Left kidney (tissue), 2 donors: ENCODE measurements around the gene COLEC12. TPM values are rescaled to one million over a fixed set of nuclear protein-coding genes. Genes with fewer than 3 reads are reported as not detected.

Source experiments
- DNase-seq: peaks from one replicate; pipeline ENCODE4 v3.0.0-alpha.2; 2013
- polyA plus RNA-seq: library from polyadenylated mRNA; unstranded; fragments of 120-200 nt; gene quantifications from one replicate; pipeline ENCODE4 v1.2.1, GENCODE V29; 2013; ENCODE audit not compliant: insufficient read length

COLEC12 gene
- polyA plus RNA-seq, 1 donor: 23.3 TPM

DNA sequence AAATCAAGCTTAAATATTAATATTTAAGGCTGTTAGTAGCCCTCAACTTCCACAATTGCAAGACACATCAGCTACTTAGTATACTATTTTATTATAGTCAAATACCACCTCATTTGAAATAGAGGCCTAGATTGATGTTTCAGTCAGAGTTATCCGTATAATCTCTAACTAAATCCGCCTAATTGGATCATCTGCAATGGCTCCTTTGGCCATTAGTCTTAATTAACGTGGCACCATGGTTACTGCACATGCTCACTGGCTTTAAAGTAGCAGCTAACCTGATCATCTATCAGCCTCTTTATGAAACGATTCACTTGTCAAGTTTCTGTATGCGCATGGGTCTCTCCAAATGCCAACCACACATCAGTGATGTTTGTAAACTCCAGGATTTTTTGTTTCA, 112.3 kb downstream of the COLEC12 start:
- no peak for DNase-seq

DNA sequence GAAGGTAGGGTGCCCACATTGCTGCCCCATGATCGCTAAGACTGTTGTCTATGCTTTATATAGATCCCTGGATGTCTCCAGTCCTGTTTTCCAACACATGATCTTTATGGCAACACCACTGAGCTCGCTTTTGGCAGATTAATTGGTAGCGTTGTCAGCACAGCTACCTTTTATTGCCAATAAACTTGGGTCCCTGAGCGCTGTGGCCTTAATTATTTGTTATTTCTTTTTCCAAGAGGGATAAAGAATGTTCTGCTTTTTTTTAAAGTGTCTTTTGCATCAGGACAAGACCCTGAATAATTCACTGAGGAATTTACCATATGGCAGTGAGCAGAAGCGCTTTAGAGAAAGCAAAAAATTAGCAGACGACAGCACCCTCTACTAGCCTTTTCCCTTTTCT, 113.5 kb downstream of the COLEC12 start:
- no peak for DNase-seq

DNA sequence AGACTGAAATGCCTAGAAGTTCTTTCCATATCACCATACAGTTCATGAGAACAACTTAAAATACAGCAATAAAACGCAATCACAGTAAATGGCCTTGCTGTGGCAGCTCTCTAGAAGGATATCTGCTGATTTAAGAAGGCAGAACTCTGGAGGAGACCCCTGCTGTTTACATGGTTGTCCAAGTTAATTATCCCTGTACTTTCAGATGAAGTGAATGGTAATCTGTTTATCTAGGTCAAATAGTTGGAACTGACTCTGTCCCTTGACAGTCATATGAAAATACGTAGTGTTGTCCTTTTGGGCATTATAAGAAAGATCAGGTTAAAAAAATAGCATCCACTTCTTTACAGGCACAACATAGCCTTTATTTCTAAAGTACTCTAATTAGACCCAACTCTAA, 115.6 kb downstream of the COLEC12 start:
- DNase-seq: no peak

DNA sequence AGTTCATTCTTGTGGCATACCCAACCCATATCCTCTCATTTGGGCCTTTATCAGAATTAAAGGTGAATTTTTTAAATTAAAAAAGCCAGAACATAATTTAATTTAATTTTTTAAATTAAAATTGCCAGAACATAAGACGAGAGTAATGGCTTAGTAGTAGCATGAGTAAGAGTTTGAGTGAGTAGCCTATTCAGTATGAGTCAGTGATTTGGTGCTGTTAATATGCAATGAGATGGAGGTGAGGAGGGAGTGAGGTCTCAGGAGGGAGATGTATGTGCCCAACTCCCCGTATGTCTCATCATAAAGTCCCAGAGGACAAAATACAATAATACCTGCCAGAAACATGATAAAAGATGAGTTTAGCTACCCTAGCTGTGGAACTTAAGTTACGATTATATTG, 117.4 kb downstream of the COLEC12 start:
- DNase-seq: no peak

DNA sequence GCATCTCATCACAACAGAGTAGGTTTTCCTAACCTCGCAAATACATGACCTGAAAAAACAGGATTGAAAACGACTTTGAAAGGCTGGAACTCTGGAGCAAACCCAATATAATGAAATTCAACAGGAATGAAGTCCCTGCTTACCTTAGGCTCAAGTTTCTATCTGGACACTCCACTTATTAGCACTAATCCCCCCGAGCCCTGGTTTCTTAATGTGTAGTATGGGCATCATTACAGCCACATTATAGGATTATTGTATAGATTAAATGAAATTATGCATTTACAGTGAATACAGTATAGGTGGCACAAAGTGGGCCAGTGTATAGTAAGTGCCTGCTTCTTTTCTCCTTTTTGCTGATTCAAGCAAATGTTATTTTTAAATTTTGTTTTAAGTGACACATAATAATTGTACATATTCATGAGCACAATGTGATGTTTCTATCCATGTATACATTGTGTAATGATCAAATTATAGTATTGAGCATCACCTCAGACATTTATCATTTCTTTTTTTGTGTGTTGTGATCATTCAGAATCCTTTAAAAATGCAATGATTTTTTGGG, 118.0 kb downstream of the COLEC12 start:
- no peak for DNase-seq

DNA sequence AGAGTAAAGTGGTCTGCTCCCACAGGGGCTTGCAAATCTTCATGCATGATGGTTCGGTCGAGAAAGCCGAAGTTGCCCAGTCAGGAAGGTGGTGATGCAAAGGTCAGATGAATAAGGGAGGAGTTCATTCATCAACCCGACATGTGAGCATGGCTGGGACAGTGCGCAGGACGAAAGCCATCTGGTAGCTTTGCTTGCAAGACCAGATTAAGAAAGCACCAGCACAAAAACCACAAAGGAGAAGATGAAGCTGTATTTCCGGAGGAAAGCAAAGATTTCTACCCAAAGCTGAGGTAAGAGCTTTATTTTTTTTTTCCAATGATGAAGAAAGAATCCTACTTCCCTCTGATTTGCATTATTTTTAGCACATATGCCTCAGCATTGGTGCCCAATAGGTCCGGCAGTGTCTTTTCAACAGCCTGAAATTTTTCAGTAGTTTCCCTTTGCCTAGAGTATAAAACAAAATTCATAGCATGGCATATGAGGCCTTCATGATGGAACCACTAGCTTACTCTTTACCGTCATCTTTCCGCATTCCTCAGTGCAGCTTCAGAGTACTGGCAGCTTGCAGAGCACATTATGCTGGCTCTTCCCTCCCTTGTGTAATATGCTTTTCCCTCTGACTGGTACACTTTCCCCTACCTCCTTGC, 120.7 kb downstream of the COLEC12 start:
- peak; percentile 68 for DNase-seq

DNA sequence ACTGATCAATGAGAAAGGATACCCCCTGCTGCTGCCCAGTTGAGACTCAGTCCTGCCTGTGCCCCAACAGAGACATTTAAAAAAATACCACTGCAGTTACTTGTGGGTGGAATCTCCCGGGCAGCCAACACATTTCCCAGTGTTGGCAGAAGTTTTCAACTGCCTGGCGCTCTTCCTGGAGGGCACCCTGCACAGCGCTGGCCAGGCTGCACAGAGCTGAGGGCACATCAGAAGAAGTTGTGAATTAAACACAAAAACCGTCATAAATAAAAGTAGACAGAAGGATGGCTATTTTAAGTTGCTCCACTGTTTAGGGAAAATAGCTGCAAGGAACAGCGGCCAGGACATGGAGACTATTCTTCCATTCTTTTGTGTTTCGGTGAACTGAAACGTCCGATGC, 122.4 kb downstream of the COLEC12 start:
- DNase-seq: no peak

DNA sequence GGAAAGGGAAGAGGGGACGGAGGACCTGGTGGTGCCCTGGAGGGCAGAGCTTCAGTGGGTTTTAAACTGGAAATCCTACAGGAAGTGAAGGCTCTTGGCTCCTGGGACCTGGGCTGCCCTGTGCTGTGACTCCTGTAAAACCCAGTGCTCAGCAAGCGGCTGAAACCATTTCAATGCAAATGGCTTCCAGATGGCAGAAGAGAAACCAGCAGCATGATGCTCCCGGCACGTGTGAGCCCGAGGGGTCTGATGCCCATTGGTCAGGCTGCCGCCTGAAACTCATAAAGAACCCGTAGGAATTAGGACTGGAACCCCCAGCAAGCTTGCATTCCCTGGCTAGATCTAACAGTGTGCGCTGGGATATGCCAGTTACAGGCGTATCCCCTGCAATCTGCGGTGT, 123.4 kb downstream of the COLEC12 start:
- DNase-seq: no peak

DNA sequence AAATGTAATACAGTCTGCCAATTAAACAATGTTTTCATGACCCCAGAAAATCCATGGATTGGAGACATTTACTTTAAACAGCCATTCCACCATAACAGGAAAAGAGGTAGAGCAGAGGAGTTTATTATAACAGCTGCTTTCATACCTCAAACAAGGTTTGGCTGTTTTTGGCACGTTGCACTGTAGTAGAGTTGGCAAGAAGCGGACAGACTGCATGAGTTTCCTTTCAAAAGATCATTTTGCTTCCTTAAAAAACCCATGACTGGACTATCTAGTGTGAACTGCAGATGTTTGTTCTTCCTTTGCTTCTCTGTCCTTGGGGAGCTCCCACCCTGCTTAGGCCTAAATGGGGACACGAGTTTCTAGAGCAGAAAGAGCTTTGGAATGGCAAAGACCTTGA, 124.2 kb downstream of the COLEC12 start:
- no peak for DNase-seq

DNA sequence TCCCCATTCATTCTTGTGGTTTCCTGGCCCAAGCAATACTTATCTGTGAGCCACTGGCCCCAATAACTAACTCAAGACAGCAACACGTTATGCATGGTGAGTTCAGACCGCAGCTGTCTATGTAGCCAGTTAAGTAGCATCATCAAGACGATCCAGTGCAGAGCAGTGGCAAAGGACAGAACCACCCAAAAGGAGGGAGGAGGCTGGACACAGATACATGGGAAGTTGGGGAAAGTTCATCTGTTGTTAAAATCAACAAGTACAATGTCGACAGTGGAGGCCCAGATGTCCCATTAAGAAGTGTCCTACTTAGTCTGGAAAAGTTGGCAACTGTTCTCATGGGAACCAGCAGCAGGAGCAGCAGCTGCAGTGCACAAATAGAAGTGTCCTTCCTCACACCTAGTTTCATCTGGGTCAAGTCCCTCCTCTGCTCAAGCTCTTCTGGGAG, 125.8 kb downstream of the COLEC12 start:
- DNase-seq: no peak

DNA sequence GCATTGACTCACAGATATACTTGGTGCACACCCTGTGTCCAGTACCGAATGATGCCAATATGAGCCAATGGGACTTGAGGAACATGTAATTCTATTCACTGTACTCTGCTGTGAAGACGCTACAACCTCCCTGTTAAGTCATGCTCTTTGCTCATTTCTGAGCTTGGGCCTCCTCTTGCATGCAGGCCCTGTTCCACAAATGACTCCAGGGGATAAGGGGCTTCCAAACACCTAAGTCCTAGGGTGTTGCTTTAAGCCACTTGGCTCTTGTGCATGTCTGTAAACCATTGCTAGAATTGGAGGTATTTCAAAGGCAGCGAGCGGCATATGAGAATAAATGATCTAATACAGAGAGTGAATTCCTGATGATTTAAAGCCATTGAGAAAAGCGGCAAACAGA, 126.7 kb downstream of the COLEC12 start:
- DNase-seq: no peak

DNA sequence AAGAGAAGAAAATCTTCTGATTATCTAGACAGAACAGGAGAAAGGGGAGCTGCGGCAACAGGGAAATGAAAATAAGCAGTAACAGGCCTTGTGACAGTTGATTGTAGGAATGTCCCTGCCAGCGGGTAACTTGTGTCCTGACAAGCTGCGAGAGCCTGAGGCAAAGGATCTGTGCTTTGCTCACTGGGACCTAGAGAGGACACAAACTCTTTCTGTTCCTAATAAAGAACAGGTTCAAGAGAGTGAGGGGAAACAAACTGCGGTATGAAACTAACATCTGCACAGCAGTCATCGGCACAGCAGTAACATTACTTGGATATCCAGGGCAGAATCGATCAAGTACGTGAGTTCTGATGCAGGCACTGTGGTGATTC, 128.9 kb downstream of the COLEC12 start:
- no peak for DNase-seq

DNA sequence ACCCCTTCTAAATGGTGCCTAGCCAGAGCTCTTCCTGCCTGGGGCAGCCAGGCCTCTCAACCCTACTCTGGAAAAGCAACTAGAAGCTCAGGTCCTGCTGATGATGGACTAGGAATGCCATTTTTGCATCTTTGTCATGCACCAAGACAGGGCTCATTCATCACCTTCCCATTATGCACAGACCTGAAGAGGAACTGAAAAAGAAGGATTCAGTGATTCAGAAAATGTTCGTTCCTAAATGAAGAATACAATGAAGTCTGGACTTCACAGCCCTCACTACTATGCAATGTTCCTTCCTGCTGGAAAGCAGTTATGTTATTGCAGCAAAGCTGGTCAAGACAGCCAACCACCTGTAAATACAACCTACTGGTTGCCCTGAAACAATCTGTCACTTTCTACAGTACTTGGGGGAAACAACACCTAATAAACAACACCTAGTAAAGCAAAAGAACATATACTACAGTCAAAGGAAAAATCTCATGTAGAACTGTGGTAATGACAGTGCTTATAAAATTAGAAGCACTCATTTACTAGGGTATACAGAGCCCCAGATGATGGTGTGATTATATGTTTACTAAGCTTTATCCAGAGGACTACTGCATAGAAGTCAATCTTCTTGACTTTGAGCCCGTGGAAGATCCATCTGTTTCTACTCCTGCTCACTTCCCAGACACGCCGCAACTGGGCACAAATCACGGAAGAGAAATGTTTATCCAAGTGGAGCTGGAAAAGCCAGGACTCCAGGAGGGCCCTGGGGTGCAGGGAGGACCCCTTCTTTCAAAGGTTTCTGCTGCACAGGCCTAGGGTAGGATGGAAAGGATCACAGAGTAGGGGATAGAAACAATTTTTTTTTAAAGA, 129.5 kb downstream of the COLEC12 start:
- DNase-seq: no peak

DNA sequence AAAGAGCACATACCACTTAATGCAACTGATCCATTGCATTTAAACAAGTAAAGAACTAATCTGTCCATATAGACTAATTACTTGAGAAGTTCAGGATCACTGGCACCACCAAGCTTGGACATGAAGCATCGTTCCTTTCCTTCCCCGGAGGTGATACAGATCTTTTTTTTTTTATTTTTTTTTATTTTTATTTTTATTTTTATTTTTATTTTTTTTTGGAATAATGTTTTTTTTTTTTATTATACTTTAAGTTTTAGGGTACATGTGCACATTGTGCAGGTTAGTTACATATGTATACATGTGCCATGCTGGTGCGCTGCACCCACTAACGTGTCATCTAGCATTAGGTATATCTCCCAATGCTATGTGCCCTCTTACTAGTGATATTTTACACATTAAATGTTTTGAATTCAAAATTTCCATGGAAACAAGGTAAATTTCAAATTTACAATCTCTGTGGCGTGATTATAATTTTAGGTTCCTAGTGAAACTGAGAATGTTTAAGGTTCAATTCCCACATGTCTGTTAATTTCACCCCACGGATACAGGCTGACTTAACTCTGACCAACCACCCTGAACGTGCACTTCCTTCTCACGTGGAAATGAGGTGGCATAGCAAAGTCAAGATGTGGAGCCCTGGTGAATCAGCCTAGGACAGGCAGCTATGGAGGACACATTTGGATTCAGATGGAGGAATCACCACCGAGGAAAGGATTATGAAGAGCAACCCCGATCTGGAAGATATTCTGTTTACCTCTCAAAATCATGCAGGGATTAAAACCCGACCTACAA, 131.1 kb downstream of the COLEC12 start:
- DNase-seq: no peak

DNA sequence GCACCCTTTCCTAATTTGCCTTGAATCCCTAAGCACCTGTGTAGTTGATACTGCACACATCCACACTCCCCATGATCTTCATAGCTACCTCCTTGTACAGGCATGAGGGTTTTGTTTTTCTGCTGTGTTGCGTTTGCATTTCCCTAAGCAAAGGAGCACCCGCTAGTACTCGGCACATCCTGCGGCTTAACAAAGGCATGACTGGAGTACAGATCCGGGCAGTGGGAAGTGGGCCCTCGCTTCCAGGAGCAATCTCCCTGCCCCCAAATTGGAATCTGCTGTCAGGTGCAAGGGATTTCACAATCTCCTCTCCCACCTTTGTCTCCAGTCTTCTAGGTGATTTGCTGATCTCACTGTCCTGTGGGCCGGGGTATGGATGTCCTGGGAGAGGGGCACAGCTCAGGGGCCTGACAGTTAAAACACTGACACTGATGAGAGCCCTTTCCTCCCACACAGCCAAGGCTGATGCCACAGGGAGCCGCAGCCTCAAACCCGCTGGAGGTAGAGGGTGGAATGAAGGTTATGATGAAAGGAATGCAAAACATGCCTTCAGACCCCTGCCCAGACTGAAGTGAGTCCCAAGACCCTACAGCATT, 133.9 kb downstream of the COLEC12 start:
- no peak for DNase-seq

DNA sequence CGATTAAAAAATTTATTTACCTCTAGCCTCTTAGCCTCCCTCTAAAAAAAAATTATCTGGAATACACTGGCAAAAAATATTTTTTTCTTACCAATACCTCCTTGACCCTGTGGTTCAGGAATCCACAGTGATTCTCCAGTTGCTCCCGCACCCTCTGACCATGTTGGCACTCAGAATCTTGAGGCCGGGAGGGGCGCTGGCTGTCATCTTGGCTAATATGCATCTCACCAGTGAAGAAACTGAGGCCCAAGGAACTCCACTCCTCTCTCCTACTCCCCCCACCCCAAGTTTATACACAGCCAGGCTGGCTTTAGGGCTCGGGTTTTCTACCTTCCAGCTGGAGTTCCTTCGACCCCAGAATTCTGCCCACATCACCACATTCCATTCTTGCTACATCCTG, 134.8 kb downstream of the COLEC12 start:
- DNase-seq: no peak

DNA sequence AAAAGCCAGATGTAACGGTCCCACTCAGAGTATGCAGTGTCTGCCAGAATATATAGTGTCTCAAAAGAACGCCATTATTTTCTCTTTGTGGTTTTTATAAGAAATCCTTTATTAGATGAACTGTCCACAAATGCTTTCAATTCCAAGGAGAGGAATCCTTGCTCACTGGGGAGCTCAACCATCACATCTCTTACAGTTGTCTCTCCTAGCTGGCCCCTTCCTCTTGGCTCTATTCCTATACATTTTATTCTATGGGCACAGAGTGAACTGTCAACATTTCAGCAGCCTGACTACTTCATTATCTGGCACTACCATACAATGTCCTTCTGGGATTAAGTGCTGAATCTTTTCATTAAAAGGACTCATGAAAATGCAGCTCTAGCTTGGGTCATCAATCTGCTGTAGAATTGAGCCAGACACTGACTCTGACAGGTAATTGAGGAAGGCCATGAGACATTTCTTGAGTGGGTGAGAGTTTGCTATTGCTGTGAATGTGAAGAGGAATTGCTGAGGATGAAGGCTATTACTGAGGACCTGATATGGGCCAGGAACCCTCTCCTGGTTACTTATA, 136.2 kb downstream of the COLEC12 start:
- DNase-seq: no peak

DNA sequence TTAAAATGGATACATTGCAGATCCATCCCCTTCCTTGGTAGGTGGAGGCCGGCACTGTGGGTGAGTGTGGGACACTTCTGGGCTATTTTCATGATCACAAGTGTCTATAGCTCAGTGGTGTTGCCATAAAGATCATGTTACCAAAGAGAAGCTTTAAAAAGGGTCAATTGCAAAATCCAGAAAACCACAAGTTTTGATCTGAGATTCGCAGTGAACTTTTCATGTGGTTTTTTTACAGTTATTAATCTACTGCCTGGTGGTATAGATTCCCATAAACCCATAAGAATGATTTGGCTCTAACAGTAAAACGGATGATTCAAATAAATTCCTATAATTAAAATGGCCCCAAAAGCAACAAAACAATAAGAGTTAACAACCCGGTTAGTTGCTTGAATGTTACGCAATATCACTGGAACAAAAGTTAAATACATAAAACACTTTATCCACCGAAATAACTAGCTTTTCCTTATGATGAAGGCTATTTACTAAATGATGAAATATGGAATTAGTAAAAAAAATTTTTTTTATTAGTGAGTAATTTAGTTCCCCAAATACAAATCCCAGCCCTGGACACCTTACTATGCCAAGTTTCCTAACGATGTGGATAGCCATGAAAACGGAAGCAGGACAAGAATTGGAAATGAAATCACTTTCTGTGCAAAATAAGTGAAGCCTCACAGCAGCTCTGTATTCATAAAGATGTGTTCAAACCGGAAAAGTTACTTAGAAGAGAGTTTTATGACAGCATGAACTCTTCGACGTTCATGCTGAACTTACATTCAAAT, 137.0 kb downstream of the COLEC12 start:
- no peak for DNase-seq

DNA sequence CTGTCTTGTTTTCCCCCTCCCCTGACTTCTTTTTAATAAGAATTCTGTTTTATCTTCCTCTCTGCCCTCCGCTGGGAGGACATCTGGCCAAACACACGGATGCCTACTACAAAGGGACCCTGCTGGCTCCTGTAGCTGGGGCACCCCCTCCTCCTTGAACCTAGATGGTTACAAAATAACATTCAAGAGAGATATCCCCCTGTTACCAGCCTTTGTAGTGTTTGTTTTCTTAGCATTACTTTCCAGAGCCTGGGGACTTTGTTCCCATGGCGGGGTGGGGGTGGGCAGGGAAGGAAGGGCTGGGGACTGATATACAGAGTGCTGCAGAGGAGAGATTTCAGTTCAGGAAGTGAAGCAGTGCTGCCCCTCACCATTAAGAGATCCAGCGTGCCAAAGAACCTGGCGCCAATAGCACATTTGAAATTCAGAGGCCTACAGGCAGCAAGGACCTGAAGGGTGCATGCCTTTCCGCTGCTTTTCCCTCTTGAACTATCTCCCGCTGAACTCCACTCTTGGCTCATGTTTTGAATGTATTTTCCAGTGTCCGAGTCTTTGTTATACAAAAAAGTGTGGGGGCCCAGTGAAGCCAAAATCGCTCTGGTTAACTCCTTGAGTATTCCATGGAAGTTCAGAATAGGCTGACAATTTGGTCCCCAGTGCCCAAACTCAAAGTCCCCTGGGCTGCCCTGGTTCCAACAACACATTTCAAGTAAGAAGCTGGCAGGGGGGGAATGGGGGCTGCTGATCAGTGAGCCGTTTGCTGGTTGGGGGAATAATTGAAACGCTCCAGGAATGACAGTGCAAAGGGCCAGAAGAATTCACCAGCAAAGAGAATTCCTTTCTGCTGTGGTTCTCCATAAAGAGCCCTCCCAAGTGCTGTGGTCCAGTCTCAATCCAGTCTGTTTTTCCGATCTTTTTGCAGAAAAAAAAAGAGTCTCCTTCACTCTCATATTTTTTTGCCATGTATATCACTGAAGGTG, 137.9 kb downstream of the COLEC12 start:
- no peak for DNase-seq

DNA sequence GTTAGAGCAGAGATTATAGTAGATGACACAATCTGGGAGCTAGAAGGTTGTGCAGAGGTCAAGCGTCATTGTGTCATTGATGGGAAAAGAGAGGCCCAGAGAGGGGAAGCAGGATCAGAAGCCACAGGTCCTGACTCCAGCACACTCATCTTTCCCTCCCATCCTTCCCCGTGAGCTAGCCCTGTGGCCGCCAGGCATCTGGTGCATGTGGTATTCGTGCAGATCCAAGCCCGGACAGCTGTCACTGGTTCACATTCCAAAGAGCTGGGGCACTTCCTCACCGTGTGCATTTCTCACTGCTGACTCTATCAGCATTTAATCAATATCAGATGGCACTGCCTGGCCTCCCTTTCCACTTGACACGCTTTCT, 138.6 kb downstream of the COLEC12 start:
- no peak for DNase-seq
